IPS DF 4.7 (cell line): ENCODE results near the gene PTPRG.

Experiments used
- DNase-seq: peaks from one replicate; pipeline ENCODE4 v3.0.0-alpha.2; 2013; ENCODE audit warnings: low spot score; ENCODE audit errors: extremely low read depth

PTPRG gene

DNA sequence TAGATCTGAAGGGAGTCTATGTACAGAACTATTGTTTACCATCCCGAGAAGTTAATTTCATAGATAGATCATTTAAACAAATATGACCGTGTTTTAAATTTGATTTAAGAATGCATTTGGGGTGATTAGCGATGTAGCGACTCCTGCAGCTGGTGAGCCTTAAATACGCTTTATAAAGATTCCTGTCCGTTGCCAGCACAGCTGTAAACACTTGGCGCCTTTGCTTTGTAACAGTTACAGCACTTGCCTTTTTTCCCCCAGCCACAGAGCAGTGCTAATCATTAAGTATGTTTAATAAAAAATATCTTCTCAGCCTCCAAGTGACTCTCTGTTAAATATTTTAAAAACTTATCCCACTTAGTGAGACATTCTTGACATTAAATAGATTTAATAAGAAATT, 478.2 kb downstream of the PTPRG start:
- DNase-seq: no peak

DNA sequence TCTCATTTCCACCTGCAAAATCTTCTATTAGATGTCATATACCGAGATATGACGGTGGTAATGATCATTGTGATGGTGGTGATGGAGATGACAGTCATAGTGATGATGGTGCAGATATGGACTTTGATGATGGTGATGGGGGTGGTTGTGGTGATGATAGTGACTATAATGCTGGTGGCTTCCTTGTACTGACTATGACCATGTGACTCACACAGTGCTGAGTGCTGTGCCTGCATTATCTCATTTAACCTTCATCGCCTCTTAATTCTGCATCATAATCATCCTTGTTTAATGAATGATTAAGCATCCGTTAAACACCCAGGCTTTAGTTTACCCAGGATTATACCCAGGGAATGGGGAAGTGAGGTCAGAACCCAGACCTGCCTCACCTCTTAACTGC, 480.3 kb downstream of the PTPRG start:
- DNase-seq: no peak

- DNase-seq: no peak
These were observed 483.6 kb downstream of the PTPRG start for GRCh38 chr3:62044874-62045411.

GRCh38 chr3:62046326-62046725, 485.0 kb downstream of the PTPRG start:
- DNase-seq: no peak

DNA sequence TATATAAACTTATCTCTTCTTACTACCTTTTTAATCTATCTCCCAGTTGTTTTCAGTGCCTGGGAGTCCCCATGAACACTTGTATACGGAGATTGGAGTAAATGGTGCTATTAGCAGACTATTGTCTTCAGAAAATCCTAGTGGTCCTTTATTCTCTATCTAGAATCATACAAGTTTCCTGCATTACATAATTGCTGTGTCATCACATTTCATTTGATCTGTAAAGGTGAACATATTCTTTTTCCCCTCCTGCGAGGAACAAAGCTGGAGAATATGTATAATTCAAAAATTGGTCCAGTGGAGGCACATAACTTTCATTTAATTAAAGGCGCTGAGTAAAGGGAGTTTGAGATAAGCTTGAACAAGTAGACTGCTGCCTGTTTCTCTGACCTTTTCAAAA, 487.2 kb downstream of the PTPRG start:
- no peak for DNase-seq

DNA sequence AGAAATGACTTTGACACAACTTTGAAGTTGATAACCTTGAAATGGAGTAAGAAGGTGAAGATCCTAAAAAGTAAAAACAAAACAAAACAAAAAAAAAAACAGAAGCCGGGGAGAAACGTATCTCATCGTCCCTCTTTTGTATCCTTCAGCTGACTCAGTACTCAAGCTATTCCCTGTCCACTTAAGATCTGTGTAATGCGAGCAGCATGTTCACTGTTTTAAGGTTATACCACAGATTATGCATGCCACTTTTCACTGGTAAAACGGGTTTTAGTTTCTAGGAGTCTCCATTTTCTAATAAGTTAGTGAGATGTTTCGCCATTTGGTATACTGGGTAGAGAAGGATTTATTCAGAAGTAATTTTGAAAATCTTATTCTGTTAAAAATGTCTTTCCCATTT, 487.7 kb downstream of the PTPRG start:
- no peak for DNase-seq

DNA sequence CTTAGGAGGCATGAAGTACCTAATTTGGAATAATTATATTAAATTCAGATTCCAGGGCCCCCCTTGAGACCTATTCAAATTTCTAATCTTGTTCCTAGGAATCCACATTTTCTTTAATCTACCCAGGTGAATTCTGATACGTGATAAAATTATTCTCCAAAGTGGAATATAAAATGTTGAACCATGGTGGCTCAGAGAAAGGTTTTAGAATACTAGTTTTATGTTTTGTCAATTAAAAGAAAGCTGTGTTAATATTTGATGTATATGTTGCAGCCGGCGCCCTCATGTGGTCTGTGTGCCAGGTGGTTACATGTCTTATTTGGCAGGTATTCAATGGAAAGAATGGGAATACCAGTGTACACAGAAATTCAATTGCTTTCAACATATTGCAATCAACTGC, 490.1 kb downstream of the PTPRG start:
- no peak for DNase-seq

GRCh38 chr3:62052331-62052730, 491.0 kb downstream of the PTPRG start:
- DNase-seq: no peak

- DNase-seq: no peak
These were observed 495.3 kb downstream of the PTPRG start for GRCh38 chr3:62056658-62057057.

DNA sequence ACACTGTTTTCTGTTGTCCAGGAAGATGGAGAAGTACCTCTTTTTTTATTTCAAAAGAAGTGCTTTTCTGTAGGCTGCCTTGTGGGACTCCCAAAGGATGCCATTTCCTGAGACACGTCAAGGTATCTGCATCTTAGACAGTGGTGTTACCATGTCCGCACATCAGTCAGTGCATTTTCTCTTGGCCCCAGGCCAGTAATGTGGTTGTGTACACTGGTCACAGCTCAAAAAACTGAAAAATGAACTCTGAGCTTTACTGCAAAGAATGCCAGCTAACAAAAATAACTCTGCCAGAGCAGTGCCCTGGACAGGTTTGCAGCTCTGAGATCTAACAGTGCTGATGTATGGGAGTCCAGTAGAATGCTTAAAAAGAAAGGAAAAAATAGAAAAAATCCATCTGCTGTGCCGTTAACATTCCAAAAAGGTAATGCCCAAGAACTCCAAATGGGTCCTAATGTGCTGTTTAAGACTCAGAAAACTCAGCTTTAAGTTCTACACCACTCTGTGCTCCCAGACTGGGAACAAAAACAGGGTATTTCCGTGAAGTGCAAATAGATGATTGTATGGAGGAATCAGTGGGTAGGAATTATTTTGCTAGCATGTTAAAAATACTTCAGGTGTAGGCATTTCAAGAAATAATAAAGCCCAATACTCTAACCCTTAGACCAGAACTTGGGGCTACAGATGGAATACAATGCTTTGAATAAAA, 496.1 kb downstream of the PTPRG start:
- no peak for DNase-seq

GRCh38 chr3:62065985-62066693, 504.8 kb downstream of the PTPRG start:
- DNase-seq: no peak

DNA sequence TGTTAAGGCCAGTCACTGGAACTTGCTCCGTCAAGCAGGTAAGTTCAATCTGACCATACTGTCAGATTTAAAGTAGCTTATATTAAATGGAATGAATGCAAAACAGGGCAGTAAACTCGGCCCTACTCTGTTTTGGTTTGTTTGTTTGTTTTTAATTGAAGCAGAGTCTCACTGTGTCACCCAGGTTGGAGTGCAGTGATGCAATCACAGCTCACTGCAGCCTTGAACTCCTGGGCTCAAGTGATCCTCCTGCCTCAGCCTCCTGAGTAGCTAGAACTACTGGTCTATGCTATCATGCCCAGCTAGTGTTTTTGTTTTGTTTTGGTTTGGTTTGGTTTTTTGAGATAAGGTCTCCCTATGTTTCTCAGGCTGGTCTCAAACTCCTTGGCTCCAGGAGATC, 507.0 kb downstream of the PTPRG start:
- no peak for DNase-seq

DNA sequence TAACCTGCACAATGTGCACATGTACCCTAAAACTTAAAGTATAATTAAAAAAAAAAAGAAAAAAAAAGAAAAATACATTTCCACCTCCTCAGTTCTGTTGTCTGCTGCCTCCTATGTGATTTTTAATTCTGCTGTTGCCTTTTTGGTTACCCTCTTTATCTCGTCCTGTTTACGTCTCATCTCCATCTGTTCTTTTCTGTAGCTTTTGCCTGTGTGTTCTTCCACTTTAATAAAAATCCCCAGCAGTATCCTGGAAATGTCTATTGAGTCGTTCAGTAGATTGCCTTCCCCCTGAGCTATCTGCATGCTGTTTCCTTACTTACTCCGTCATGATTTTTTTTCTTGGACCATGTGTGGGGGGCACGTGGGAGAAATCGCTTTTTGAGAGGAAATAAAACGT, 509.5 kb downstream of the PTPRG start:
- DNase-seq: no peak

GRCh38 chr3:62073038-62073437, 511.7 kb downstream of the PTPRG start:
- no peak for DNase-seq

- DNase-seq: no peak
These were observed 523.2 kb downstream of the PTPRG start for GRCh38 chr3:62084558-62084957.

DNA sequence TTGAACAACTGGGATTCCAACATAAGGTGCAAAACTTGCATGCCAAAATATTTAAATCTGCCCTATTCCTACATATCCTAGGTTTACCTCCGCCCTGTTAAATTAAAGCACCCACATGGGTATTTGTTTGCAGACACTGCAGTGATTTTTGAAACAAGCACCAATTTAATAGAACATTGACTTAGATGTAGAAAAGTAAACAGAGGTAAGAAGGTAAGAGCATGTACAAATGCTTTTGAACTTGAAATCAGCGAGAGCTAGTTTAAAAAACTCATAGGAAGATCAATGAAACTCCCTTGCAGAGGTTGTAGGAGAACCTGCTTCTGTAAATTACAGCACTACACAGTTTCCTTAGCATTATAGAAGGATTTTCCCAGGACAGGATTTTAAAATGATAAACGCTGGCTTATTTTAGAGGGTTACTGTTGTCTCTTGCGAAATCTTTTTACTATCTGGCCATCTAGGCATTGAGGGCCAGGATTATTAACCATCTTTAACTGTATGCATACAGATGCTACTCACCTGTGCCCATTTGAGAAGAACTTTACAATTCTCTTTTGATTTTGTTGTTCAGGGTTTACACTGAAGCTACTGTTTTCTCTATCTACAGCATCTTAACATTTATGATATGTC, 527.2 kb downstream of the PTPRG start:
- no peak for DNase-seq

GRCh38 chr3:62090066-62090465, 528.7 kb downstream of the PTPRG start:
- no peak for DNase-seq

- no peak for DNase-seq
These were observed 529.1 kb downstream of the PTPRG start for GRCh38 chr3:62090519-62090918.

- no peak for DNase-seq
These were observed 531.7 kb downstream of the PTPRG start for GRCh38 chr3:62093025-62093424.

- DNase-seq: no peak
These were observed 533.1 kb downstream of the PTPRG start for GRCh38 chr3:62094461-62094860.

DNA sequence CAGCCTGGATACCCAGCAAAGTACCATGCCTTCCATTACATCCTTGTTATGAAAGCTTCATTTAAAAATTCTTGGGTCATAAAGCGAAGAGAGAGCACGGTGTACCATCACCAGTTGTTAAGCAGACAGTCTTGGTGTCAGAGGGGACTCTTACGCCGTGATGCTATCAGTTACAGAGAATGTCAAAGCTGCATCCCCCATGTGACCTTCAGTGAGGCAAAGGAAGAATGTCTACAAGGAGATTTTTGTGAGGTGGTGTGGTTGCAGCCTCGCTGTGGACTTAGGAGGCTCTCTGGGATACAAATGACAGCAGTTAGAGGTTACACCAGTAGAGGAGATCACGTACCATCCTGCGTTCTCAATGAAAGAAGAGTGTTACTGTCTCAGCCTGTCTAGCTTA, 533.7 kb downstream of the PTPRG start:
- no peak for DNase-seq

DNA sequence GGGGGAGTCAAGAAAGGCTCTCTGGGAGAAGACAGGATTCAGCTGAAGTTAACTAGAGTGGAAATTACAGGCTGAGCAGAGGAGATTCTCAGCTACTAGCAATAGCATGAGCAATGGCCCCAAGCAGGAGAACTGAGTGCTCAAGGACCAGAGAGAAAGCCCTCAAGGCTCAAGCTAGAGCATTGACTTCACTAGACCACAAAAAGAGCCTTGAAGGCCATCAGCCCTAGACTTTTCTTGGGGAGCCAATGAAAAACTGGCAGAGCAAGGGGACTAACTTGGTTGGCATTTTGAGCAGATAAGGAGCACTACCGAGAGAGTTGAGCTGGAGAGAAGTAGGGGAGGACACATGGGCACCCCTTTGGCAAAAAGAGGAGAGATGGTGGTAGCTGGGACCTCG, 534.4 kb downstream of the PTPRG start:
- DNase-seq: no peak
